Measurements from ENCODE around the gene CFAP46. TPM values are rescaled to one million over a fixed set of nuclear protein-coding genes. Genes with fewer than 3 reads are reported as not detected.
A peak's percentile ranks its signal among the peaks of the same experiment; 100 is the strongest.

The CFAP46 gene
- total RNA-seq, 4 donors from 2014 or later = not detected

DNA sequence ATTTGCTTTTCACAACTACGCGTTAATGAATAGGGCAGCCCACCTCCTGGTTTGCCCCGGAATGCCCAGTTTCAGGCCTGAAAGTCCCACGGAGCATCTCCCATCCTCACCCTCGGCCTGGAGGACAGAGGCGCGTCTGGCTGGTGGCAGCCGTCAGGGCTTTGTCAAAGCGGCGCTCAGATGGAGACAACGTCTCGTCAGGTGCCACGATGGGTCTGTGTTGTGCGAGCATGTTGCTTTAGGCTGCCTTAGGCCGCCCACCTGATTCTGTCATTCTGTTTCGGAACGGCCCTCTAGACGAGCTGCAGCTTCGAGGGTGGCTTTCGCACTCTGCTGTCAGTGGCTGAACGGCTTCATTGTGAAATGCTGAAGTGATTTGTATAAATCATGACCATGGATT, 39.4 kb upstream of the CFAP46 start:
- Histone ChIP-seq H3K36me3 (no peaks in the 10 kb centered on the region), H3K27me3 (no peaks in the 10 kb centered on the region), H3K27ac (no peak overlapping the region), H3K4me1 (no peaks in the 10 kb centered on the region), H3K4me3 (no peak overlapping the region), H3K9me3 (no peaks in the 10 kb centered on the region)
- no peak for DNase-seq
- TF ChIP-seq CTCF (IDR thresholded peaks at IDR 0.05) = no peak
- TF ChIP-seq POLR2A (IDR thresholded peaks at IDR 0.05) = no peak

DNA sequence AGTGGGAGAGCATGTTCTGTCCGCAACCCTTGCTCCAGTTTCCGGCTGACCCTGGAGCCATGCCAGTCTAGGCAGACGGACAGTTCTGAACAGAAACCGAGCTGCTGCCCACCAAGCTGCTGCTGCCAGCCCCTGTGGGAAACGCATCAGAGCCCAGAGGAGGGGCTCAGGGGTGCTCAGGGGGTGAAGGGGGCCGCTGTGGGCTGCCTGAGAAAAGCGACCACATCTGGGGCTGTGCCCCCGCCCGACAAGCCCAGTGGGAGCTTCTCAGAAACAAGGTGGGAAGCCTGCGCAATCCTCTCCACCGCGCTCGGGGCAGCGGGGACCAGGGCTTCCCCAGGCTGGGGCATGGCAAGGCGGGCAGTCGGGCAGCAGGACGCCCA, 38.8 kb upstream of the CFAP46 start:
- no peak overlapping the region for H3K27ac ChIP-seq
- H3K4me3 ChIP-seq = no peak overlapping the region
- no peaks in the 10 kb centered on the region for H3K27me3 ChIP-seq
- no peaks in the 10 kb centered on the region for H3K9me3 ChIP-seq
- H3K4me1 ChIP-seq = no peaks in the 10 kb centered on the region
- H3K36me3 ChIP-seq = no peaks in the 10 kb centered on the region
- DNase-seq = no peak
- TF ChIP-seq CTCF (IDR thresholded peaks at IDR 0.05) (no peak), POLR2A (IDR thresholded peaks at IDR 0.05) (no peak)

DNA sequence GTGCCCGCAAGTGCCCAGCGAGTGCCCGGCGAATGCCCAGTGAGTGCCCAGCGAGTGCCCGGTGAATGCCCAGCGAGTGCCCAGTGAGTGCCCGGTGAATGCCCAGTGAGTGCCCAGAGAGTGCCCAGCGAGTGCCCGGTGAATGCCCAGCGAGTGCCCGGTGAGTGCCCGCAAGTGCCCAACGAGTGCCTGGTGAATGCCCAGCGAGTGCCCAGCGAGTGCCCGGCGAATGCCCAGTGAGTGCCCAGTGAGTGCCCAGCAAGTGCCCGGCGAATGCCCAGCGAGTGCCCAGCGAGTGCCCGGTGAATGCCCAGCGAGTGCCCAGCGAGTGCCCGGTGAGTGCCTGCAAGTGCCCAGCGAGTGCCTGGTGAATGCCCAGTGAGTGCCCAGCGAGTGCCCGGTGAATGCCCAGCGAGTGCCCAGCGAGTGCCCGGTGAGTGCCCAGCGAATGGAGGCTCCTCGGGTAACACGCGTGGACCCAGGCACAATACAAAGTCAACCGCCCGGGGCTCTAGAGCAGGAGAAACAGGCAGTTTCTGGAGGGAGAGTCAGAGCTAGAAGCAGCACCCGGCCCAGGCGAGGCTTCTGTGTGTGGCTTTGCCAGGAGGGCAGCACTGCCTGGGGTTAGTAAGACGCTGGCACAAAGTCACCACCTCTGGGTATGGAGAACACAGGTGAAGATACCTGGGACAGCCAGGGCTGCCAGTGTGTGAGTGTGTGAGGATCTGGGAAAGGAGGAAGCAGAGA, 38.2 kb upstream of the CFAP46 start:
- no peak for DNase-seq
- no peak overlapping the region for H3K4me3 ChIP-seq
- TF ChIP-seq POLR2A (IDR thresholded peaks at IDR 0.05) (no peak), CTCF (IDR thresholded peaks at IDR 0.05) (no peak)
- H3K27me3 ChIP-seq = no peaks in the 10 kb centered on the region
- H3K4me1 ChIP-seq = no peaks in the 10 kb centered on the region
- no peaks in the 10 kb centered on the region for H3K9me3 ChIP-seq
- H3K27ac ChIP-seq = no peak overlapping the region
- H3K36me3 ChIP-seq = no peaks in the 10 kb centered on the region

- peak in 1 of 3 donors; percentile 31 for DNase-seq
- Histone ChIP-seq H3K27ac (no peak overlapping the region), H3K27me3 (no peaks in the 10 kb centered on the region)
Observed at GRCh38 chr10:132979491-132980425, 37.4 kb upstream of the CFAP46 start.

DNA sequence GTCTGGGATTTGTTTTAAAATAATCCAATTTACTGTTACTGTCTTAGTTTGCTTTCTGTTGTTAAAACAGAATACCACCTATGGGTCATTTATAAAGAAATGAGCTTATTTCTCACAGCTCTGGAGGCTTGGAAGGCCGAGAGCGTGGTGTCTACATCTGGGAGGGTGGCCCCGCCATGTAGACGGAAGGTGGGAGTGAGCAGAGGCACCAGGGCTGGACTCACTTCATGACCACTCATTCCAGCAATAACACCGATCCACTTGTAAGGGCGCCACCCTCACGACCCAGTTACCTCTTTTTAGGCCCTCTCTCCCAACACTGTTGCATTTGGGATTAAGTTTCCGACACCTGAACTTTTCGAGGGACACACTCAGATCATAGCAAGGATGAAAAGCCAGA, 36.2 kb upstream of the CFAP46 start:
- no peak overlapping the region for H3K27ac ChIP-seq
- no peaks in the 10 kb centered on the region for H3K9me3 ChIP-seq
- H3K4me1 ChIP-seq = no peaks in the 10 kb centered on the region
- no peaks in the 10 kb centered on the region for H3K36me3 ChIP-seq
- peak in 1 of 3 donors; percentile 5 for DNase-seq
- H3K4me3 ChIP-seq = no peak overlapping the region
- no peaks in the 10 kb centered on the region for H3K27me3 ChIP-seq
- no peak for TF ChIP-seq CTCF (IDR thresholded peaks at IDR 0.05)
- no peak for TF ChIP-seq POLR2A (IDR thresholded peaks at IDR 0.05)

More at GRCh38 chr10:132979491-132980425, 37.4 kb upstream of the CFAP46 start:
- Histone ChIP-seq H3K36me3 (no peaks in the 10 kb centered on the region), H3K4me3 (no peak overlapping the region), H3K4me1 (no peaks in the 10 kb centered on the region), H3K9me3 (no peaks in the 10 kb centered on the region)
- TF ChIP-seq CTCF (IDR thresholded peaks at IDR 0.05) (no peak), POLR2A (IDR thresholded peaks at IDR 0.05) (no peak)

All from Peyer's patch (tissue), 4 donors.